GM23338 (cell line): Measurements from ENCODE around the gene NECTIN2. TPM values are rescaled to one million over a fixed set of nuclear protein-coding genes. Genes with fewer than 3 reads are reported as not detected.
A peak's percentile ranks its signal among the peaks of the same experiment; 100 is the strongest.

ENCODE experiments used
- ATAC-seq: fragments of 200-7000 bp; cut with Tn5 transposase; 3 replicates; pipeline ENCODE4 v1.9.1; 2020
- DNase-seq: peaks from one replicate; pipeline ENCODE4 v3.0.0-alpha.2; 2015; ENCODE audit warnings: low spot score
- H2AFZ ChIP-seq: fragments of 200-600 bp; sonication (generic); 2 replicates; pipeline ENCODE4 v1.8.0; 2016; ENCODE audit warnings: antibody characterized with exemption, mild to moderate bottlenecking, moderate library complexity
- H3F3A ChIP-seq: fragments of 200-600 bp; sonication (generic); replicated peaks from 2 replicates; pipeline ENCODE4 v1.8.0; 2017; ENCODE audit warnings: antibody characterized with exemption, mixed run types, low read depth
- H3K27ac ChIP-seq: fragments of 200-600 bp; sonication (generic); 2 replicates; pipeline ENCODE4 v1.6.1; 2016; ENCODE audit warnings: low read depth
- H3K27me3 ChIP-seq: fragments of 200-600 bp; sonication (generic); 2 replicates; pipeline ENCODE4 v1.8.0; 2016; ENCODE audit warnings: mild to moderate bottlenecking, mixed run types, moderate library complexity; ENCODE audit not compliant: insufficient read depth
- H3K36me3 ChIP-seq: fragments of 200-600 bp; sonication (generic); 2 replicates; pipeline ENCODE4 v1.8.0; 2016; ENCODE audit warnings: mild to moderate bottlenecking; ENCODE audit not compliant: insufficient read depth
- H3K4me1 ChIP-seq: fragments of 200-600 bp; sonication (generic); 2 replicates; pipeline ENCODE4 v1.8.0; 2016; ENCODE audit warnings: mild to moderate bottlenecking, moderate library complexity; ENCODE audit not compliant: insufficient read depth
- H3K4me2 ChIP-seq: fragments of 200-600 bp; sonication (generic); 2 replicates; pipeline ENCODE4 v1.7.1; 2017; ENCODE audit warnings: mixed run types
- H3K4me3 ChIP-seq: fragments of 200-600 bp; sonication (generic); 2 replicates; pipeline ENCODE4 v1.6.1; 2016; ENCODE audit warnings: mixed run types
- H3K79me2 ChIP-seq: fragments of 200-600 bp; sonication (generic); replicated peaks from 2 replicates; pipeline ENCODE4 v1.8.0; 2017; ENCODE audit warnings: mild to moderate bottlenecking; ENCODE audit not compliant: insufficient read depth
- H3K9me2 ChIP-seq: fragments of 200-600 bp; sonication (generic); 2 replicates; pipeline ENCODE4 v1.8.0; 2017; ENCODE audit not compliant: insufficient read depth
- H4K20me1 ChIP-seq: fragments of 200-600 bp; sonication (generic); replicated peaks from 2 replicates; pipeline ENCODE4 v1.8.0; 2017; ENCODE audit warnings: mild to moderate bottlenecking; ENCODE audit not compliant: insufficient read depth
- H3K27ac Mint-ChIP-seq: 2 replicates; pipeline ENCODE4 v1.8.0; 2020; ENCODE audit warnings: inconsistent platforms, mild to moderate bottlenecking, moderate library complexity, mixed read lengths
- H3K27me3 Mint-ChIP-seq: 3 replicates; pipeline ENCODE4 v1.8.0; 2022; ENCODE audit warnings: low read depth, mild to moderate bottlenecking, moderate library complexity, mixed read lengths, inconsistent platforms; ENCODE audit not compliant: insufficient read depth, poor library complexity
- H3K36me3 Mint-ChIP-seq: 3 replicates; pipeline ENCODE4 v1.8.0; 2021; ENCODE audit warnings: low read depth, mild to moderate bottlenecking, inconsistent platforms, moderate library complexity, mixed read lengths
- H3K4me1 Mint-ChIP-seq: 3 replicates; pipeline ENCODE4 v1.8.0; 2020; ENCODE audit warnings: mild to moderate bottlenecking, inconsistent platforms, mixed read lengths
- H3K4me3 Mint-ChIP-seq: 3 replicates; pipeline ENCODE4 v1.8.0; 2021; ENCODE audit warnings: moderate library complexity, mild to moderate bottlenecking, inconsistent platforms, mixed read lengths
- H3K9me3 Mint-ChIP-seq: 3 replicates; pipeline ENCODE4 v1.8.0; 2020; ENCODE audit warnings: moderate library complexity, mild to moderate bottlenecking, inconsistent platforms, mixed read lengths
- EZH2 ChIP-seq: fragments of 200-600 bp; sonication (generic); IDR thresholded peaks from one replicate; pipeline ENCODE4 v1.8.0; 2017; ENCODE audit warnings: antibody characterized with exemption, mild to moderate bottlenecking, low read depth; ENCODE audit not compliant: unreplicated experiment
- JUNB ChIP-seq: IDR thresholded peaks from one replicate; pipeline ENCODE4 v1.6.1; 2016; ENCODE audit warnings: antibody characterized with exemption; ENCODE audit not compliant: unreplicated experiment
- NANOG ChIP-seq: IDR thresholded peaks from 2 replicates; pipeline ENCODE4 v1.6.1; 2016; ENCODE audit warnings: antibody characterized with exemption, borderline replicate concordance
- POLR2AphosphoS5 ChIP-seq: IDR thresholded peaks from 2 replicates; pipeline ENCODE4 v1.6.1; 2016; ENCODE audit warnings: antibody characterized with exemption, low read depth
- REST ChIP-seq: IDR thresholded peaks from one replicate; pipeline ENCODE4 v1.6.1; 2018; ENCODE audit warnings: antibody characterized with exemption; ENCODE audit not compliant: unreplicated experiment
- ZNF462 ChIP-seq: fragments of 250-450 bp; sonication (Bioruptor Pico); IDR thresholded peaks from 2 replicates; pipeline ENCODE4 v1.5.0; 2020; ENCODE audit warnings: mild to moderate bottlenecking, moderate library complexity
- polyA plus RNA-seq: library from polyadenylated mRNA; unstranded; fragments of >200 nt; fragmentation: Nextera tagmentation; extraction: Ambion mirVana; gene quantifications from 2 replicates; pipeline ENCODE4 v1.2.1, GENCODE V29; 2016
- total RNA-seq: library from RNA; depleted of rRNA; stranded (reverse); fragments of >200 nt; shearing (Covaris generic); gene quantifications from 2 replicates; pipeline ENCODE4 v1.2.3, GENCODE V29; 2014

NECTIN2 gene
- total and polyA plus RNA-seq, 2 experiments from 2014 or later, result 109 to 230 TPM

- Histone ChIP-seq H3K27me3 (peaks cover 24% of the 10 kb centered on the region; the same call in 1 of the 2 replicates), H3K36me3 (no peaks in the 10 kb centered on the region), H2AFZ (no peak overlapping the region), H4K20me1 (peaks cover 12% of the 10 kb centered on the region), H3F3A (0 out of 2 replicates have a peak, but pooled peaks cover 6% of the 10 kb centered on the region), H3K9me2 (no peaks in the 10 kb centered on the region), H3K4me3 (no peak overlapping the region), H3K4me1 (peaks cover 33% of the 10 kb centered on the region), H3K4me2 (no peak overlapping the region), H3K27ac (no peak overlapping the region), H3K79me2 (no peaks in the 10 kb centered on the region)
- H3K4me3 Mint-ChIP-seq, result peak overlapping the region; percentile 32; the same call in 1 of the 3 replicates
- peaks cover 44% of the 10 kb centered on the region for H3K4me1 Mint-ChIP-seq
- H3K27ac Mint-ChIP-seq, result no peak overlapping the region
- no peaks in the 10 kb centered on the region; the same call in 1 of the 3 replicates for H3K9me3 Mint-ChIP-seq
- peaks cover 25% of the 10 kb centered on the region for H3K27me3 Mint-ChIP-seq
- ATAC-seq (no peak), DNase-seq (no peak)
- peaks cover 33% of the 10 kb centered on the region for H3K36me3 Mint-ChIP-seq
- TF ChIP-seq NANOG, result no peak
- no peak for TF ChIP-seq EZH2
- TF ChIP-seq REST, result no peak
These were observed 35.0 kb upstream of the NECTIN2 start for GRCh38 chr19:44811122-44811419.

GRCh38 chr19:44812142-44812718, 33.9 kb upstream of the NECTIN2 start:
- Histone ChIP-seq H3K79me2 (no peaks in the 10 kb centered on the region), H4K20me1 (peaks cover 17% of the 10 kb centered on the region), H3K36me3 (no peaks in the 10 kb centered on the region), H3K27ac (no peak overlapping the region), H3K4me1 (peaks cover 22% of the 10 kb centered on the region), H2AFZ (no peak overlapping the region), H3F3A (0 out of 2 replicates have a peak, but pooled peaks cover 3% of the 10 kb centered on the region), H3K4me2 (no peak overlapping the region), H3K27me3 (peaks cover 14% of the 10 kb centered on the region; the same call in 1 of the 2 replicates), H3K4me3 (no peak overlapping the region), H3K9me2 (no peaks in the 10 kb centered on the region)
- DNase-seq (no peak), ATAC-seq (no peak)
- H3K9me3 Mint-ChIP-seq, result no peaks in the 10 kb centered on the region; the same call in 1 of the 3 replicates
- no peak for TF ChIP-seq JUNB
- no peak for TF ChIP-seq ZNF462
- no peak for TF ChIP-seq POLR2AphosphoS5
- H3K36me3 Mint-ChIP-seq, result peaks cover 36% of the 10 kb centered on the region
- H3K27ac Mint-ChIP-seq, result no peak overlapping the region
- no peak overlapping the region for H3K4me3 Mint-ChIP-seq
- peaks cover 34% of the 10 kb centered on the region for H3K4me1 Mint-ChIP-seq
- peaks cover 20% of the 10 kb centered on the region for H3K27me3 Mint-ChIP-seq
